8988T (cell line): ENCODE measurements around the gene IGFBP2.

Experiments
- DNase-seq: peaks from one replicate; pipeline ENCODE4 v3.0.0; 2011

IGFBP2 gene

GRCh38 chr2:216616083-216616678, 17.0 kb upstream of the IGFBP2 start:
- DNase-seq, result no peak

GRCh38 chr2:216617159-216617815, 15.9 kb upstream of the IGFBP2 start:
- DNase-seq, result no peak

GRCh38 chr2:216618785-216619184, 14.4 kb upstream of the IGFBP2 start:
- DNase-seq, result no peak

- no peak for DNase-seq
Observed at GRCh38 chr2:216619411-216620393, 13.5 kb upstream of the IGFBP2 start.

- DNase-seq, result no peak
Observed at GRCh38 chr2:216620786-216621185, 12.4 kb upstream of the IGFBP2 start.

- DNase-seq, result no peak
Observed at GRCh38 chr2:216621292-216621691, 11.9 kb upstream of the IGFBP2 start.

- no peak for DNase-seq
Observed at GRCh38 chr2:216622526-216622925, 10.7 kb upstream of the IGFBP2 start.

GRCh38 chr2:216624251-216624650, 9.0 kb upstream of the IGFBP2 start:
- DNase-seq, result no peak

- no peak for DNase-seq
Observed at GRCh38 chr2:216626168-216626874, 6.9 kb upstream of the IGFBP2 start.

- DNase-seq, result no peak
Observed at GRCh38 chr2:216626875-216627245, 6.4 kb upstream of the IGFBP2 start.

GRCh38 chr2:216629784-216630183, 3.4 kb upstream of the IGFBP2 start:
- no peak for DNase-seq

GRCh38 chr2:216632346-216632951, 771 bp upstream of the IGFBP2 start:
- no peak for DNase-seq

GRCh38 chr2:216633616-216634369, 573 bp downstream of the IGFBP2 start:
- peak; percentile 65 for DNase-seq

- DNase-seq, result no peak
Observed at GRCh38 chr2:216634370-216635148, 1.3 kb downstream of the IGFBP2 start.

- no peak for DNase-seq
Observed at GRCh38 chr2:216635171-216635570, 2.0 kb downstream of the IGFBP2 start.

- DNase-seq, result no peak
Observed at GRCh38 chr2:216635701-216636550, 2.7 kb downstream of the IGFBP2 start.

GRCh38 chr2:216636551-216637450, 3.6 kb downstream of the IGFBP2 start:
- DNase-seq, result no peak

GRCh38 chr2:216637472-216637871, 4.3 kb downstream of the IGFBP2 start:
- no peak for DNase-seq
